Measurements from ENCODE around the gene PHF12.
"Not testable (repeated sequence)": the region's sequence is repeated elsewhere in the genome, so short reads cannot be mapped to it uniquely, and the experiment has no call there.

Gene PHF12

GRCh38 chr17:28883967-28884702 is 67.2 kb downstream of the PHF12 start:
- no peak for DNase-seq (ENCODE audit: low read depth in 2 of 2)

- DNase-seq (ENCODE audit: low read depth in 2 of 2) = no peak
These were observed 69.0 kb downstream of the PHF12 start for GRCh38 chr17:28882154-28882895.

- no peak for DNase-seq (ENCODE audit: low read depth in 2 of 2)
These were observed 69.7 kb downstream of the PHF12 start for GRCh38 chr17:28881533-28882056.

- no peak for DNase-seq (ENCODE audit: low read depth in 2 of 2)
These were observed 70.8 kb downstream of the PHF12 start for GRCh38 chr17:28880572-28880945.

GRCh38 chr17:28879886-28880571 is 71.3 kb downstream of the PHF12 start:
- no peak for DNase-seq (ENCODE audit: low read depth in 2 of 2)

- no peak for DNase-seq (ENCODE audit: low read depth in 2 of 2)
These were observed 72.3 kb downstream of the PHF12 start for GRCh38 chr17:28878981-28879380.

- no peak for DNase-seq (ENCODE audit: low read depth in 2 of 2)
These were observed 73.0 kb downstream of the PHF12 start for GRCh38 chr17:28878158-28878910.

- not testable (repeated sequence) for DNase-seq (ENCODE audit: low read depth in 2 of 2)
These were observed 74.1 kb downstream of the PHF12 start for GRCh38 chr17:28877150-28877711.

- DNase-seq (ENCODE audit: low read depth in 2 of 2) = no peak
These were observed 75.3 kb downstream of the PHF12 start for GRCh38 chr17:28875848-28876550.

GRCh38 chr17:28874750-28875149 is 76.6 kb downstream of the PHF12 start:
- no peak for DNase-seq (ENCODE audit: low read depth in 2 of 2)

GRCh38 chr17:28873839-28874238 is 77.5 kb downstream of the PHF12 start:
- no peak for DNase-seq (ENCODE audit: low read depth in 2 of 2)

- DNase-seq (ENCODE audit: low read depth in 2 of 2) = no peak
These were observed 80.2 kb downstream of the PHF12 start for GRCh38 chr17:28871056-28871579.

GRCh38 chr17:28867276-28867675 is 84.0 kb downstream of the PHF12 start:
- DNase-seq (ENCODE audit: low read depth in 2 of 2) = no peak

- DNase-seq (ENCODE audit: low read depth in 2 of 2) = no peak
These were observed 85.2 kb downstream of the PHF12 start for GRCh38 chr17:28865946-28866752.

- no peak for DNase-seq (ENCODE audit: low read depth in 2 of 2)
These were observed 86.1 kb downstream of the PHF12 start for GRCh38 chr17:28864991-28865849.

GRCh38 chr17:28863953-28864352 is 87.4 kb downstream of the PHF12 start:
- no peak for DNase-seq (ENCODE audit: low read depth in 2 of 2)

- DNase-seq (ENCODE audit: low read depth in 2 of 2) = no peak
These were observed 88.8 kb downstream of the PHF12 start for GRCh38 chr17:28862561-28862960.

GRCh38 chr17:28861393-28862203 is 89.7 kb downstream of the PHF12 start:
- DNase-seq (ENCODE audit: low read depth in 2 of 2) = no peak

All from fibroblast of skin of left biceps (primary cell).